Measurements from ENCODE around the gene CEP57L1. TPM values are rescaled to one million over a fixed set of nuclear protein-coding genes. Genes with fewer than 3 reads are reported as not detected.

The CEP57L1 gene
- total RNA-seq, 1 donor from 2014 or later, result 6.2 TPM

- Histone ChIP-seq H3K9me3 (replicated peaks) (no peaks in the 10 kb centered on the region), H3K4me3 (no peak overlapping the region), H3K27me3 (ENCODE audit: low read depth) (no peaks in the 10 kb centered on the region), H3K27ac (replicated peaks) (peak overlapping the region; percentile 10), H3K4me1 (peaks cover 89% of the 10 kb centered on the region), H3K36me3 (no peaks in the 10 kb centered on the region)
- intact Hi-C loops (cut with micrococcal nuclease), result loop anchor here (5.0 kb wide), 2 partner anchors 172 to 532 kb away; no protein-coding TSS in a partner anchor
- no peak for DNase-seq
- no peak for TF ChIP-seq CTCF (IDR thresholded peaks at IDR 0.05; ENCODE audit: borderline replicate concordance)
These were observed 21.2 kb upstream of the CEP57L1 start for GRCh38 chr6:109074133-109074415.

- intact Hi-C loops (cut with micrococcal nuclease), result no loop called here
- peak overlapping the region; percentile 25 for H3K27ac ChIP-seq (replicated peaks)
- DNase-seq, result no peak
These were observed 19.4 kb upstream of the CEP57L1 start for GRCh38 chr6:109075934-109076333.

GRCh38 chr6:109076377-109076776 lies 18.9 kb upstream of the CEP57L1 start:
- Histone ChIP-seq H3K4me3 (no peak overlapping the region), H3K36me3 (no peaks in the 10 kb centered on the region), H3K27ac (replicated peaks) (peak overlapping the region; percentile 25), H3K9me3 (replicated peaks) (no peaks in the 10 kb centered on the region), H3K27me3 (ENCODE audit: low read depth) (no peaks in the 10 kb centered on the region), H3K4me1 (peaks cover 98% of the 10 kb centered on the region)
- TF ChIP-seq CTCF (IDR thresholded peaks at IDR 0.05; ENCODE audit: borderline replicate concordance), result no peak
- DNase-seq, result no peak
- intact Hi-C loops (cut with micrococcal nuclease), result no loop called here

More at GRCh38 chr6:109075934-109076333, 19.4 kb upstream of the CEP57L1 start:
- Histone ChIP-seq H3K4me1 (peaks cover 98% of the 10 kb centered on the region), H3K36me3 (no peaks in the 10 kb centered on the region), H3K27me3 (ENCODE audit: low read depth) (no peaks in the 10 kb centered on the region), H3K9me3 (replicated peaks) (no peaks in the 10 kb centered on the region), H3K4me3 (no peak overlapping the region)
- TF ChIP-seq CTCF (IDR thresholded peaks at IDR 0.05; ENCODE audit: borderline replicate concordance), result no peak

GRCh38 chr6:109079981-109080380 lies 15.3 kb upstream of the CEP57L1 start:
- no peaks in the 10 kb centered on the region for H3K27me3 ChIP-seq (ENCODE audit: low read depth)
- H3K9me3 ChIP-seq (replicated peaks), result no peaks in the 10 kb centered on the region
- peak; percentile 44 for DNase-seq
- H3K4me3 ChIP-seq, result peak overlapping the region; percentile 39
- H3K27ac ChIP-seq (replicated peaks), result peak overlapping the region; percentile 99
- intact Hi-C loops (cut with micrococcal nuclease), result no loop called here
- no peak for TF ChIP-seq CTCF (IDR thresholded peaks at IDR 0.05; ENCODE audit: borderline replicate concordance)
- H3K36me3 ChIP-seq, result peaks cover 6% of the 10 kb centered on the region
- H3K4me1 ChIP-seq, result peaks cover 98% of the 10 kb centered on the region

- H3K9me3 ChIP-seq (replicated peaks), result no peaks in the 10 kb centered on the region
- peak overlapping the region; percentile 99 for H3K27ac ChIP-seq (replicated peaks)
- no peak for TF ChIP-seq CTCF (IDR thresholded peaks at IDR 0.05; ENCODE audit: borderline replicate concordance)
- peaks cover 99% of the 10 kb centered on the region for H3K4me1 ChIP-seq
- H3K27me3 ChIP-seq (ENCODE audit: low read depth), result no peaks in the 10 kb centered on the region
- DNase-seq, result no peak
- H3K4me3 ChIP-seq, result no peak overlapping the region
- intact Hi-C loops (cut with micrococcal nuclease), result no loop called here
- H3K36me3 ChIP-seq, result peaks cover 17% of the 10 kb centered on the region
These were observed 14.3 kb upstream of the CEP57L1 start for GRCh38 chr6:109081026-109081425.

Measured in left ventricle myocardium inferior (tissue), 1 donor.